DOHH2 (cell line): ENCODE measurements around the gene CES3.

Source experiments
- CTCF ChIP-seq: fragments of 200-600 bp; sonication (generic); IDR thresholded peaks from one replicate; pipeline ENCODE4 v1.5.1; 2014; ENCODE audit warnings: antibody characterized with exemption, mild to moderate bottlenecking, low read depth, low read length; ENCODE audit not compliant: poor library complexity, severe bottlenecking
- EZH2phosphoT487 ChIP-seq: fragments of 200-600 bp; sonication (generic); IDR thresholded peaks from 2 replicates; pipeline ENCODE4 v1.6.1; 2017; ENCODE audit warnings: borderline replicate concordance, mild to moderate bottlenecking, antibody characterized with exemption, low read length, moderate library complexity, mixed read lengths

DNA sequence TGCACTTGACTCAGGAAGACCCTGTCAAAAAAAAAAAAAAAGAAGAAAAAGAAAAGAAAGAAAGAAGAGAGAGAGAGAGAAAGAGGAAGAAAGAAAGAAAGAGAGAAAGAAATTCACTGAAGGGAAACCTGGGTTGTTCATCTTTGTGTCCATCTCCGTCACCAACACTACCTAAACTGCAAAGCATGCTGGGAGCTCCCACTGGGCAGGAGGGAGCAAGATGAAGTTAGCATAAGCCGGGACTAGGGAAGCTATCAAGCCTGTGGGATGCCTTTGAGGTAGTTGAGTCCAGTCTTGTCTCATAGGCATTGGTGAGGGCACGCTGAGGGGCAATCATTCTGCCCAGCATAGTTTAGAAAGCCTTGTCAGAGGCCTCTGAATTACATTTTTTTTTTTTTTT lies 60.3 kb downstream of the CES3 start:
- TF ChIP-seq EZH2phosphoT487: no peak
- TF ChIP-seq CTCF: no peak
